MM.1S (cell line): ENCODE measurements around the gene DNPH1.

Experiments used
- DNase-seq: peaks from one replicate; pipeline ENCODE4 v3.0.0-alpha.2; 2015
- H2AFZ ChIP-seq: fragments of 300-600 bp; sonication (generic); 2 replicates; pipeline ENCODE4 v1.6.0; 2016; ENCODE audit warnings: antibody characterized with exemption, low read length
- H3F3A ChIP-seq: fragments of 300-600 bp; sonication (generic); 2 replicates; pipeline ENCODE4 v1.6.1; 2016; ENCODE audit warnings: mild to moderate bottlenecking, antibody characterized with exemption, low read length, moderate library complexity, mixed read lengths; ENCODE audit not compliant: insufficient read depth
- H3K27ac ChIP-seq: fragments of 300-600 bp; sonication (generic); 2 replicates; pipeline ENCODE4 v1.5.1; 2016; ENCODE audit warnings: mild to moderate bottlenecking, low read length
- H3K27me3 ChIP-seq: fragments of 300-600 bp; sonication (generic); replicated peaks from 2 replicates; pipeline ENCODE4 v1.6.0; 2016; ENCODE audit warnings: low read length; ENCODE audit not compliant: insufficient read depth
- H3K36me3 ChIP-seq: fragments of 300-600 bp; sonication (generic); replicated peaks from 2 replicates; pipeline ENCODE4 v1.6.1; 2016; ENCODE audit warnings: mild to moderate bottlenecking, low read length, mixed read lengths; ENCODE audit not compliant: insufficient read depth
- H3K4me1 ChIP-seq: fragments of 300-600 bp; sonication (generic); 2 replicates; pipeline ENCODE4 v1.6.1; 2016; ENCODE audit warnings: low read length, mixed read lengths
- H3K4me2 ChIP-seq: fragments of 300-600 bp; sonication (generic); 2 replicates; pipeline ENCODE4 v1.6.0; 2016; ENCODE audit warnings: low read depth, low read length
- H3K4me3 ChIP-seq: fragments of 300-600 bp; sonication (generic); 2 replicates; pipeline ENCODE4 v1.5.1; 2016; ENCODE audit warnings: low read length, mixed read lengths
- H3K79me2 ChIP-seq: fragments of 300-600 bp; sonication (generic); 2 replicates; pipeline ENCODE4 v1.6.1; 2016; ENCODE audit warnings: mixed run types, low read length, mixed read lengths
- H3K9ac ChIP-seq: fragments of 300-600 bp; sonication (generic); 2 replicates; pipeline ENCODE4 v1.6.1; 2016; ENCODE audit warnings: low read length, mixed read lengths
- H3K9me2 ChIP-seq: fragments of 300-600 bp; sonication (generic); replicated peaks from 2 replicates; pipeline ENCODE4 v1.6.1; 2016; ENCODE audit warnings: mild to moderate bottlenecking, low read length, mixed read lengths; ENCODE audit not compliant: insufficient read depth
- H3K9me3 ChIP-seq: fragments of 300-600 bp; sonication (generic); replicated peaks from 2 replicates; pipeline ENCODE4 v1.6.1; 2016; ENCODE audit warnings: mild to moderate bottlenecking, low read length, mixed read lengths; ENCODE audit not compliant: insufficient read depth
- H4K20me1 ChIP-seq: fragments of 300-600 bp; sonication (generic); 2 replicates; pipeline ENCODE4 v1.6.1; 2016; ENCODE audit warnings: mild to moderate bottlenecking, low read length, moderate library complexity, mixed read lengths; ENCODE audit not compliant: insufficient read depth
- CTCF ChIP-seq: fragments of 300-600 bp; sonication (generic); IDR thresholded peaks from 2 replicates; pipeline ENCODE4 v1.5.1; 2016; ENCODE audit warnings: antibody characterized with exemption, low read length, mixed read lengths
- EZH2 ChIP-seq: fragments of 300-600 bp; sonication (generic); optimal IDR thresholded peaks from 2 replicates; pipeline ENCODE3; 2017; ENCODE audit warnings: low read depth, mild to moderate bottlenecking, antibody characterized with exemption, low read length, mixed read lengths
- EZH2phosphoT487 ChIP-seq: fragments of 300-600 bp; sonication (generic); IDR thresholded peaks from 2 replicates; pipeline ENCODE4 v1.6.1; 2018; ENCODE audit warnings: antibody characterized with exemption, low read length

DNPH1 gene

DNA sequence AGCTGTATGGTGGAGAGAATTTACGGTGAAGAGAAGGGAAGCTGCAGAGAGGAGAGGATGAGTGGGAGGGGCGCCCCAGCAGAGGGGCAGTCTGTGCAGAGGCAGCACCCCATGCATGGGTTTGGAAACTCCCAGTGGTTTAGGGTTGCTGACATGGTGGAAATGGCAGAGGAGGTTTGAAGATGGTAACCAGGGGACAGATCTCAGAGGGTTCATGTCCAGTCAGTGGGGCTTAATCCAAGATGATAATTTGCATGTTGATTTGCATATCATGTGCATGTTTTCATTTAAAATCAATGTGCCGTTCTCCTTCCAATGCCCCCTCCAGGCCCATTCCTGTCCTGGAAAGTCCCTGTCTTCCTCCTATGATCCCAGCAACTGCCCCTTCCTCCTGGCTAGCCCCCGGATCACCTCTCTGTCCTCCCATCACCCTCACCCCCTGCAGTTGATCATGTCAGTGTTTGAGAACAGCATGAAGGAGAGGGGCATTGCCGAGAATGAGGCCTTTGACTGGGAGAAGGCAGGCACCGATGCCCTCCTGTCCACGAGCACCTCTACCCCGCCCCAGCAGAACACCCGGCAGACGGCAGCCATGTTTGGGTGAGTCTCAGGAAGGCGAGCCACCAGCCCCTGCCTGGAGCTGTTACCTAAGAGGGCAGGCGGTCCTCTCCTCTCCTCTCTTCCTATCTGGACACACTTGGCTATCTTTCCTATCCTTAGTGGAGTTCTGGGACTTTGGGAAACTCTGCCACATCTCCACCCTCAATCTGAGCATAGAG is 28.3 kb upstream of the DNPH1 start:
- H3K9me2 ChIP-seq, result no peaks in the 10 kb centered on the region
- no peak overlapping the region for H3K4me3 ChIP-seq
- H3K79me2 ChIP-seq, result no peaks in the 10 kb centered on the region
- no peaks in the 10 kb centered on the region for H3F3A ChIP-seq
- DNase-seq, result peak; percentile 37
- TF ChIP-seq EZH2 (no peak), CTCF (no peak), EZH2phosphoT487 (no peak)
- H3K4me1 ChIP-seq, result peaks cover 13% of the 10 kb centered on the region
- no peak overlapping the region for H3K9ac ChIP-seq
- H4K20me1 ChIP-seq, result no peaks in the 10 kb centered on the region
- no peaks in the 10 kb centered on the region for H3K36me3 ChIP-seq
- no peaks in the 10 kb centered on the region for H3K27me3 ChIP-seq
- no peak overlapping the region for H3K4me2 ChIP-seq
- no peak overlapping the region for H3K27ac ChIP-seq
- peak overlapping the region; percentile 19; the same call in 1 of the 2 replicates for H2AFZ ChIP-seq
- no peaks in the 10 kb centered on the region for H3K9me3 ChIP-seq

GRCh38 chr6:43256670-43257366 is 27.5 kb upstream of the DNPH1 start:
- Histone ChIP-seq H3K4me3 (no peak overlapping the region), H3K79me2 (no peaks in the 10 kb centered on the region), H3K36me3 (no peaks in the 10 kb centered on the region), H3K9me2 (no peaks in the 10 kb centered on the region), H3K4me2 (no peak overlapping the region), H3K9ac (no peak overlapping the region), H3K27ac (no peak overlapping the region), H3K27me3 (no peaks in the 10 kb centered on the region), H3F3A (no peaks in the 10 kb centered on the region), H3K4me1 (peaks cover 13% of the 10 kb centered on the region), H4K20me1 (no peaks in the 10 kb centered on the region), H3K9me3 (no peaks in the 10 kb centered on the region), H2AFZ (0 out of 2 replicates have a peak overlapping the region, but pooled peaks have one; percentile 19)
- TF ChIP-seq CTCF, result no peak
- TF ChIP-seq EZH2, result no peak
- TF ChIP-seq EZH2phosphoT487, result no peak
- no peak for DNase-seq

DNA sequence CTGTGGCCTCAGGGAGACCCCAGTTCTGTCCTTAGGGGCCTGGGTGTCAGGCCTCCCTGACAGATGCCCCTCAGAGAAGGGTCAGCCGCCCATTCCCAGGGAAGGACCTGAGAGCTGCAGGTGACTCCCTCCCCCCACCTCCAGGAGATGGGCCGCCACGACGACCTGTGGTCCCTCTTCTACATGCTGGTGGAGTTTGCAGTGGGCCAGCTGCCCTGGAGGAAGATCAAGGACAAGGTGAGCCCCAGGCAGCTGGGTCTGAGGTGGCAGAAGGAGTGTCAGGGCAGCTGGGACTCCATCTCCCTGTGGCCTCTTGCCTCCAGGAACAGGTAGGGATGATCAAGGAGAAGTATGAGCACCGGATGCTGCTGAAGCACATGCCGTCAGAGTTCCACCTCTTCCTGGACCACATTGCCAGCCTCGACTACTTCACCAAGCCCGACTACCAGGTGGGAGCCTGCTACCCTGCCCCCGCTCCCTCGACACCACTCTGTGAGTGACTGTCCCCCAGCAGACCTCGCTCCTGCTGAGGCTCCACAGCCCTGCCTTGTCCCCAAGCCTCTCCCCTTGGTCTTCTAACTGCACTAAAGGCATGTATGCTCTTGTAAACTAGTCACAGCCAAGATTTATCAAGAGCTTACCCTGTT is 26.2 kb upstream of the DNPH1 start:
- H3K4me3 ChIP-seq, result no peak overlapping the region
- H2AFZ ChIP-seq, result no peak overlapping the region
- DNase-seq, result no peak
- no peaks in the 10 kb centered on the region for H4K20me1 ChIP-seq
- H3F3A ChIP-seq, result no peaks in the 10 kb centered on the region
- no peaks in the 10 kb centered on the region for H3K9me3 ChIP-seq
- H3K36me3 ChIP-seq, result no peaks in the 10 kb centered on the region
- TF ChIP-seq CTCF (no peak), EZH2phosphoT487 (no peak), EZH2 (no peak)
- H3K79me2 ChIP-seq, result no peaks in the 10 kb centered on the region
- H3K9ac ChIP-seq, result no peak overlapping the region
- peaks cover 13% of the 10 kb centered on the region for H3K4me1 ChIP-seq
- H3K4me2 ChIP-seq, result no peak overlapping the region
- no peak overlapping the region for H3K27ac ChIP-seq
- H3K27me3 ChIP-seq, result no peaks in the 10 kb centered on the region
- H3K9me2 ChIP-seq, result no peaks in the 10 kb centered on the region
